Activated CD4-positive, alpha-beta T cell treated with anti-CD3 and anti-CD28 coated beads for 36 hours (primary cell): Measurements from ENCODE around the gene SMIM35. TPM values are rescaled to one million over a fixed set of nuclear protein-coding genes. Genes with fewer than 3 reads are reported as not detected.

ENCODE experiments used
- ATAC-seq: fragments of 200-7000 bp; cut with Tn5 transposase; one replicate; pipeline ENCODE4 v1.10.0; 2021; ENCODE audit warnings: mild to moderate bottlenecking, moderate library complexity
- CTCF ChIA-PET: fragments of 350-600 bp; sonication (Branson Sonifier 250); formaldehyde crosslinking; loops from one replicate; lab custom pipeline; 2021; ENCODE audit warnings: antibody characterized with exemption; lab: Charles Lee
- POLR2A ChIA-PET: fragments of 350-600 bp; sonication (Branson Sonifier 250); formaldehyde crosslinking; loops from one replicate; lab custom pipeline; 2021; ENCODE audit warnings: antibody characterized with exemption, inconsistent platforms; lab: Charles Lee
- DNase-seq: peaks from one replicate; pipeline ENCODE4 v3.0.0-alpha.2; 2020
- H3K27ac Mint-ChIP-seq: one replicate; pipeline ENCODE4 v1.8.0; 2021; ENCODE audit warnings: mixed read lengths
- H3K27me3 Mint-ChIP-seq: one replicate; pipeline ENCODE4 v1.8.0; 2021; ENCODE audit warnings: mixed read lengths
- H3K36me3 Mint-ChIP-seq: one replicate; pipeline ENCODE4 v1.8.0; 2021; ENCODE audit warnings: low read depth, mixed read lengths
- H3K4me1 Mint-ChIP-seq: one replicate; pipeline ENCODE4 v1.8.0; 2021; ENCODE audit warnings: mixed read lengths
- H3K4me3 Mint-ChIP-seq: one replicate; pipeline ENCODE4 v1.8.0; 2021; ENCODE audit warnings: mild to moderate bottlenecking, moderate library complexity, mixed read lengths
- H3K9me3 Mint-ChIP-seq: one replicate; pipeline ENCODE4 v1.8.0; 2021; ENCODE audit warnings: low read depth, mixed read lengths
- intact Hi-C, 2 experiments: fragments of 100-400 bp; cut with DNase I in 1 of 2; cut with micrococcal nuclease in 1 of 2; formaldehyde crosslinking; loops; one replicate each; pipeline versions ENCODE4 v1.14.2 to v1.15.1; 2022 to 2024; cut with DNase I, micrococcal nuclease
- total RNA-seq, 2 experiments: library from RNA; stranded (reverse); gene quantifications; one replicate each; pipeline ENCODE4 v1.2.3, GENCODE V29; 2021

Gene SMIM35
- total RNA-seq, 2 experiments from 2014 or later = 0.09 TPM; not detected in 1

- H3K4me3 Mint-ChIP-seq = no peak overlapping the region
- no peak overlapping the region for H3K27ac Mint-ChIP-seq
- no peaks in the 10 kb centered on the region for H3K36me3 Mint-ChIP-seq
- no peaks in the 10 kb centered on the region for H3K9me3 Mint-ChIP-seq
- peaks cover 2% of the 10 kb centered on the region for H3K27me3 Mint-ChIP-seq
- POLR2A ChIA-PET = interaction anchor here (0.5 to 0.6 kb wide), 3 partner anchors 53 to 809 kb away, joined by 3 to 6 read pairs (median 4); no protein-coding TSS in a partner anchor
- ATAC-seq (no peak), DNase-seq (no peak)
- no peaks in the 10 kb centered on the region for H3K4me1 Mint-ChIP-seq
- intact Hi-C loops = no loop called here
- CTCF ChIA-PET = interaction anchor here (0.7 to 1.7 kb wide), 8 partner anchors 9 to 362 kb away, joined by 3 to 6 read pairs (median 3); no protein-coding TSS in a partner anchor
Measured at GRCh38 chr11:118124929-118125535, 38.3 kb upstream of the SMIM35 start.

- no peak overlapping the region for H3K27ac Mint-ChIP-seq
Measured at GRCh38 chr11:118120793-118121192, 34.0 kb upstream of the SMIM35 start.

DNA sequence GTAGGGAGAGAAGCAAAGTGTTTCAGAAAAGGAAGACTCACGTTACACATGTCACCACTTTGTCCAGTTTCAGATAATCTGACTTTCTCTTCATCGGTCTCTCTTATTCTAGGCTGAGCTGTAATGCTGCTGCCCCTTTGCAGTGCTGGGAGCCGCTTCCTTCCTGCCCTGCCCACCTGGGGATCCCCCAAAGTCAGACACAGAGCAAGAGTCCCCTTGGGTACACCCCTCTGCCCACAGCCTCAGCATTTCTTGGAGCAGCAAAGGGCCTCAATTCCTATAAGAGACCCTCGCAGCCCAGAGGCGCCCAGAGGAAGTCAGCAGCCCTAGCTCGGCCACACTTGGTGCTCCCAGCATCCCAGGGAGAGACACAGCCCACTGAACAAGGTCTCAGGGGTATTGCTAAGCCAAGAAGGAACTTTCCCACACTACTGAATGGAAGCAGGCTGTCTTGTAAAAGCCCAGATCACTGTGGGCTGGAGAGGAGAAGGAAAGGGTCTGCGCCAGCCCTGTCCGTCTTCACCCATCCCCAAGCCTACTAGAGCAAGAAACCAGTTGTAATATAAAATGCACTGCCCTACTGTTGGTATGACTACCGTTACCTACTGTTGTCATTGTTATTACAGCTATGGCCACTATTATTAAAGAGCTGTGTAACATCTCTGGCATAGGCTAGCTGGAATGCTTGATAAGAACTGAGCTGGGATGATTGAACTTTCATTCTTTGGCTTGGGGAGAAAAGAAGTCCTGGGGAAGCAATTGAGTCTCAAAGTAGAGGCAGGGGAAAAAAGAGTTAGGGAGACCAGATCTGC lies 31.2 kb upstream of the SMIM35 start:
- Mint-ChIP-seq H3K27me3 (peaks cover 10% of the 10 kb centered on the region), H3K9me3 (no peaks in the 10 kb centered on the region), H3K4me1 (no peaks in the 10 kb centered on the region), H3K27ac (no peak overlapping the region), H3K36me3 (no peaks in the 10 kb centered on the region), H3K4me3 (no peak overlapping the region)
- ChIA-PET POLR2A (no interaction called here), CTCF (interaction anchor here (0.6 to 1.1 kb wide), 2 partner anchors 13 to 53 kb away, joined by 3 to 4 read pairs; no protein-coding TSS in a partner anchor)
- DNase-seq (no peak), ATAC-seq (no peak)
- intact Hi-C loops = no loop called here

More at GRCh38 chr11:118120793-118121192, 34.0 kb upstream of the SMIM35 start:
- ChIA-PET CTCF (no interaction called here), POLR2A (no interaction called here)
- peaks cover 5% of the 10 kb centered on the region for H3K27me3 Mint-ChIP-seq
- H3K36me3 Mint-ChIP-seq = no peaks in the 10 kb centered on the region
- H3K4me3 Mint-ChIP-seq = no peak overlapping the region
- intact Hi-C loops = no loop called here
- DNase-seq (no peak), ATAC-seq (no peak)
- no peaks in the 10 kb centered on the region for H3K4me1 Mint-ChIP-seq
- no peaks in the 10 kb centered on the region for H3K9me3 Mint-ChIP-seq

- DNase-seq = no peak
- CTCF ChIA-PET = interaction anchor here (1.9 kb wide), 1 partner anchor 10 kb away, joined by 4 read pairs; no protein-coding TSS in a partner anchor
- no peaks in the 10 kb centered on the region for H3K36me3 Mint-ChIP-seq
- no peak overlapping the region for H3K4me3 Mint-ChIP-seq
- intact Hi-C loops = no loop called here
- no peak for ATAC-seq
- H3K27me3 Mint-ChIP-seq = peaks cover 12% of the 10 kb centered on the region
- no peak overlapping the region for H3K27ac Mint-ChIP-seq
- no peaks in the 10 kb centered on the region for H3K9me3 Mint-ChIP-seq
- no peaks in the 10 kb centered on the region for H3K4me1 Mint-ChIP-seq
- POLR2A ChIA-PET = no interaction called here
Measured at GRCh38 chr11:118115048-118115447, 28.3 kb upstream of the SMIM35 start.

DNA sequence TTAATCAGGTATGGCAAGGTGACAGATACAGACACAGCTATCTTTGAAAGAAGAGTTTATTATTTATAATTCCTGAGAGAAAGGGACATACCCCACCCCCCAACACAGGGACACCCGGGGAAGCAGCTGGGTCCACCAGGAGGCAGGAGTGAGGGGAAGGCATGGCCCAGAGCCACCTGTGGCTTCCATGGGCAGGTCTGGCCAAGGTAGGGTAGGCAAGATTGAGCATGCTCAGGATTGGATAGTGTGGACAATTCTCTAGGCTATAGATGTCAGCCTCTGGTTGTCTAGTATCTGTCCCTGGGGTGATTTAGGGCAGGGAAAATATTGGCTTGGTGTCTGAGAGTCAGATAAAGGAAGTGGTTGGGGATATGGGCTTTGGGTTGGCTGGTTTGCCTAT lies 27.5 kb upstream of the SMIM35 start:
- Mint-ChIP-seq H3K9me3 (no peaks in the 10 kb centered on the region), H3K27ac (no peak overlapping the region), H3K4me3 (no peak overlapping the region), H3K4me1 (no peaks in the 10 kb centered on the region), H3K27me3 (peaks cover 12% of the 10 kb centered on the region), H3K36me3 (no peaks in the 10 kb centered on the region)
- intact Hi-C loops = no loop called here
- ATAC-seq = no peak
- CTCF ChIA-PET = interaction anchor here (0.6 to 1.4 kb wide), 4 partner anchors 29 to 395 kb away, joined by 3 read pairs; no protein-coding TSS in a partner anchor
- POLR2A ChIA-PET = no interaction called here
- DNase-seq = no peak

DNA sequence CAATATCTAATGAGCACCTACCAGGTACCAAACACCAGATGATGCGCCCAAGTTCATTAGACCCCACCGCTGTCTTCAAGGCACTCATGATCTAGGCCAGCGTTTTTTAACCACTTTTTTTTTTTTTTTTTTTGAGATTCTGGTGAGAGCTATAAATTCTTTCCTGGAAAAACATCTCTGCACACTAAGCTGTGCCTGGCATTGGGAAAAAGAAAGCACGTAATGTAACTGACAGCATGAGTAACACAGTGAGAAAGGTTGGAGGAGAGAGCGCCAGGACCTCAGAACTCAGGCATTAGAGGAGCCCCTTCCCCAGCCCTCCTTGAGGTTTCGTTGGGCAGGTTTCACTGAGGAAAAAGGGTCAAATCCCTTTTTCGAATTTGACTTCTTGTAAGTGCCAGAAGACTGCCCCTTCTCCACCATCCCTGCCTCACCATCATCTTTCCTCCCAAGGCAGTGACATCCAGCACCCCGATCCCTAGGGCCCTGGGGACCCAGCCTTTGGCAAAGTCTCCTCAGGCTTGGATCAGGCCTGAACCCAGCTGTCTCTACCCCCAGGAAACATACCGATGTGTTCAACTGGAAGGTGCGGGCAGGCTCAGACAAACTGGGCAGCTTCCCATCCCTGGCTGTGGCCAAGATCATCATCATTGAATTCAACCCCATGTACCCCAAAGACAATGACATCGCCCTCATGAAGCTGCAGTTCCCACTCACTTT lies 26.1 kb upstream of the SMIM35 start:
- ChIA-PET POLR2A (interaction anchor here (0.7 kb wide), 1 partner anchor 92 kb away, joined by 9 read pairs; no protein-coding TSS in a partner anchor), CTCF (interaction anchor here (0.6 to 1.4 kb wide), 4 partner anchors 13 to 492 kb away, joined by 3 read pairs; no protein-coding TSS in a partner anchor)
- Mint-ChIP-seq H3K36me3 (no peaks in the 10 kb centered on the region), H3K27me3 (peaks cover 12% of the 10 kb centered on the region), H3K4me3 (no peak overlapping the region), H3K9me3 (no peaks in the 10 kb centered on the region), H3K4me1 (no peaks in the 10 kb centered on the region), H3K27ac (no peak overlapping the region)
- intact Hi-C loops = no loop called here
- no peak for DNase-seq
- ATAC-seq = no peak

- Mint-ChIP-seq H3K4me1 (no peaks in the 10 kb centered on the region), H3K36me3 (no peaks in the 10 kb centered on the region), H3K27ac (no peak overlapping the region), H3K27me3 (peaks cover 9% of the 10 kb centered on the region), H3K9me3 (no peaks in the 10 kb centered on the region), H3K4me3 (no peak overlapping the region)
- no peak for DNase-seq
- intact Hi-C loops = no loop called here
- POLR2A ChIA-PET = no interaction called here
- ATAC-seq = no peak
- CTCF ChIA-PET = no interaction called here
Measured at GRCh38 chr11:118111744-118112035, 24.9 kb upstream of the SMIM35 start.

DNA sequence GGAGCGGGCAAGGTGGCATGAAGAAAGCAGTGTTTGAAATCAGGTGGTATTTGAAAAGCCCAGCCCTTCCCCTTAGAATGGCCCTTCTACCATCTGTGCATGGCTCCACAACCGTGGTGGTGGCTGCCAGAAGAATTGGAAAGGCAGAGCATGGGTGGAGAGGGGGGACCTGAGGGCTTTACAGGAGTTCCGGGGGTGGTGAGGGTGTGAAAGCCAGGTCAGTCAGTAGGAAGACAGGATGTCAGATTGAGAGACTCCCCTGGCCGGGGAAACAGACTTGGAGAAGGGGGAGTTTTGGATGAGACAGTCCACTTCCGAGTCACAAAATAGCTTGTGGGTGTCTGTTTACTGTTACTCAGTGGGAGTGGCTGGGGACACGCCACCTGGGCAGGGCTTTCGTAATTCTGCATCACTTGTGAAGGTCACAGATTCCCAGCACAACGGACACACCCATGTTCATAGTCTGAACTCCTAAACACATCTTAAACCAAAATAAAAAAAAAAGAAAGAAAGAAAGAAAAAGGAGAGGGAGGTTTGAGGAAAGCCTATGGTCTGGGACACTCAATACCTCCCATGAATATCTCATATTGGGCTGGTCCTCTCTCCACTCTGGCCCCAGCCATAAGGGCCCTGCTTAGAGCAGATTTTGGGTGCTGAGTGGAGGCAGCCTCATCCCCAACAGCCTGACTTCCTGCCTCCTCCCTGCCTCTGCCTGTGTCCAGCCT lies 24.4 kb upstream of the SMIM35 start:
- Mint-ChIP-seq H3K4me1 (no peaks in the 10 kb centered on the region), H3K27me3 (peaks cover 9% of the 10 kb centered on the region), H3K27ac (no peak overlapping the region), H3K36me3 (no peaks in the 10 kb centered on the region), H3K9me3 (no peaks in the 10 kb centered on the region), H3K4me3 (no peak overlapping the region)
- CTCF ChIA-PET = no interaction called here
- DNase-seq (no peak), ATAC-seq (no peak)
- intact Hi-C loops = no loop called here
- POLR2A ChIA-PET = no interaction called here

GRCh38 chr11:118109231-118109630 lies 22.5 kb upstream of the SMIM35 start:
- POLR2A ChIA-PET = no interaction called here
- Mint-ChIP-seq H3K27ac (no peak overlapping the region), H3K9me3 (no peaks in the 10 kb centered on the region), H3K4me1 (no peaks in the 10 kb centered on the region), H3K4me3 (no peak overlapping the region), H3K36me3 (no peaks in the 10 kb centered on the region), H3K27me3 (peaks cover 3% of the 10 kb centered on the region)
- intact Hi-C loops = no loop called here
- no peak for ATAC-seq
- DNase-seq = no peak
- CTCF ChIA-PET = interaction anchor here (0.6 to 0.7 kb wide), 2 partner anchors 172 to 495 kb away, joined by 4 to 5 read pairs; no protein-coding TSS in a partner anchor

DNA sequence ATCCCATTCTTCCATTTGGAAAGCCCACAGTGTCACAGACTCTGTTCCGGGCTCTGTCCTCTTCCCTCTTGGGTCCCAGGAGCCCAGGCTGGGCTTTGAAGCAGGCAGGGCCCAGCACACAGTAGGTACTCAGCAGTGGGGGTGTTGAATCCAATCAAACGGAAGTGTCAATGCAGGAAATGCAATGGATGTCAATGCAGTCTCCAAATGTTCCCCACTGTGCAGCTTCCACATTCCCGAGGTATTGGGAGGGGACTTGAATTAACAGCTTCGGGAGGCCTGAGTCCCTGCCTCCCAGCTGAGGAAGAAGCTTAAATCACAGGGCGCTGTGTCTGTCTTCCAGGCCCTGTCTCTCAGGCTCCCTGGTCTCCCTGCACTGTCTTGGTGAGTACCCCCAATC lies 21.8 kb upstream of the SMIM35 start:
- Mint-ChIP-seq H3K4me3 (no peak overlapping the region), H3K9me3 (no peaks in the 10 kb centered on the region), H3K4me1 (no peaks in the 10 kb centered on the region), H3K27me3 (peaks cover 3% of the 10 kb centered on the region), H3K27ac (no peak overlapping the region), H3K36me3 (no peaks in the 10 kb centered on the region)
- CTCF ChIA-PET = interaction anchor here (0.6 kb wide), 1 partner anchor 495 kb away, joined by 4 read pairs; no protein-coding TSS in a partner anchor
- intact Hi-C loops = no loop called here
- POLR2A ChIA-PET = no interaction called here
- DNase-seq = no peak
- ATAC-seq = no peak

DNA sequence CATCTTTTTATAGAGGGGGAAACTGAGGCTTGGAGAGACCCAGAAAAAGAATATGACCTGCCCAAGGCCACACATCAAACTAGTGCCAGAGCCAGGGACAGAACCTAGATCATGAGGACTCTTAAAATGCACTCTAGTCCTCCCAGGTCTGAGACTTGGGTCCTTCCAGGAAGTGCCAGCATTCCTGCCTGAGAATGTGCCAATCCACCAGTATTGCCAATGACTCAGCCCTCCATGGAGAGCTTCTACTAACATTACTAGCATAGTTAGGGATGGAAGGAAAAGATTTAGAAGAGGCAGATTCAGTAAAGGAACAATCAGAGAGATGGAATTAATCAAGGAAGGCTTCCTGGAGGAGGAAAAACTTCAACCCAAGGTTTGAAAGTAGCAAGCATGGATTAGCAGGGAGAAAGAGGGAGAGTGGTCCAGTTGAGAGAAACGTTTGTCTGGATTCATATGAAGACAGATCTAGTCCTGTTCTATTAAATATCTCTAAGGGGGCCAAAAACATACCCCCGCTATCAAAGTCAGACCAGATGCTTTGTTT lies 20.1 kb upstream of the SMIM35 start:
- Mint-ChIP-seq H3K27me3 (peaks cover 3% of the 10 kb centered on the region), H3K27ac (no peak overlapping the region), H3K4me1 (no peaks in the 10 kb centered on the region), H3K4me3 (no peak overlapping the region), H3K9me3 (no peaks in the 10 kb centered on the region), H3K36me3 (no peaks in the 10 kb centered on the region)
- ATAC-seq = no peak
- ChIA-PET CTCF (no interaction called here), POLR2A (no interaction called here)
- intact Hi-C loops = no loop called here
- no peak for DNase-seq
